ENCODE results near the gene PITPNC1.
"Not testable (repeated sequence)": the region's sequence is repeated elsewhere in the genome, so short reads cannot be mapped to it uniquely, and the experiment has no call there.

Gene PITPNC1

GRCh38 chr17:67372751-67373150 is 4.3 kb upstream of the PITPNC1 start:
- DNase-seq: no peak

- peak; percentile 88 for DNase-seq
Observed at GRCh38 chr17:67374329-67375053, 2.6 kb upstream of the PITPNC1 start.

- no peak for DNase-seq
Observed at GRCh38 chr17:67375054-67375427, 2.0 kb upstream of the PITPNC1 start.

DNA sequence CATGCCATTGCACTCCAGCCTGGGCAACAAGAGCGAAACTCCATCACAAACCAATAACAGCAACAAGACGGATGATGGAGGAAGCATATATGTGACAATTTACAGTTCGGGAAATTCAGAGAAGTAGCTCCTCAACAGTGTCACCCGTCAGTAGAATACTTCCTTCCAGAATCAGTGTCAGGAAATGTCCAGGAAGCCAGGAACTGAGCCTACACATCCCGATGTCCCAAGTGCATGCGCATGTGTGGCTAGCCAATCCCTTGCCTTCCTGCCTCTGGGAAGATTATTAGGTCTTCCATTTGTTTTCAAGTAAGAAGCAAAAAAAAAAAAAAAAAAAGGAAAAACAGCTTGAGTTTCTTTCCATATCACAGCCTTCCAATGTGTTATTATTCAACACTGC is 1.4 kb upstream of the PITPNC1 start:
- no peak for DNase-seq

DNA sequence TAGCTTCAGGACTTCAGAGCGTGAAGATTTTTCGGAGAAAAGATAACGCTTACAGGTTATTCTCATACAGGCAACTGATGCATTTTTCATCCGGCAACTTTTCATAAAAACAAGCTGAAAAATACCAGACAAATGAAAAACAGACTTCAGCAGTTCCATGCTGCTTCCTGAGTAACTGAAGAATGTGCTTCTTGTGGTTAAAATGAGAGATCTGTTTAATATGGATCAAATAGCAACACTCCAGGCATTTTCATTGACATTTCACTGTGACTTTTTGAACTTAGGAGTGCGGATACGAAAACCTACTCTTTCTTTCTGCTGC is 705 bp upstream of the PITPNC1 start:
- DNase-seq: no peak

- DNase-seq: peak; percentile 41 to 50
Observed at GRCh38 chr17:67377488-67378453, 690 bp downstream of the PITPNC1 start.

GRCh38 chr17:67378454-67379250 is 1.6 kb downstream of the PITPNC1 start:
- peak; percentile 77 to 83 for DNase-seq

DNA sequence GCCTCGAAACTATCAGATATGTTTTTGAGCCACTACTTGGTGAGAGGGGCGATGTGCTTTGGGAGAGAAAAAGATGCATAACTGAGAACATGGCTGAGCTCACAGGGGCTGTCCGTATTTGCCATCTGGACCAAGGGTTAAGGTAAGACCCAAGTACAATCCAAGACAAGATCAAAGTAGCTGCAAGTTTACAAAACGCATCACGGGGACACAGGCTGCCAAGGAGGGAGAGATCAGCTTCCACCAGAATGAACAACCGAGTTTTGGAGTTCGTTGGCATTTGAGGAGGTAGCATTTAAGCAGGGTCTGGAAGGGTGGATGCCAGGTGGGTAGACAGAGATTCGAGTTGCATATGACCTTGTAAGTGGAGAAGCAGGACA is 2.2 kb downstream of the PITPNC1 start:
- no peak for DNase-seq

- DNase-seq: no peak
Observed at GRCh38 chr17:67381929-67382257, 4.8 kb downstream of the PITPNC1 start.

- no peak for DNase-seq
Observed at GRCh38 chr17:67385122-67385988, 8.3 kb downstream of the PITPNC1 start.

DNA sequence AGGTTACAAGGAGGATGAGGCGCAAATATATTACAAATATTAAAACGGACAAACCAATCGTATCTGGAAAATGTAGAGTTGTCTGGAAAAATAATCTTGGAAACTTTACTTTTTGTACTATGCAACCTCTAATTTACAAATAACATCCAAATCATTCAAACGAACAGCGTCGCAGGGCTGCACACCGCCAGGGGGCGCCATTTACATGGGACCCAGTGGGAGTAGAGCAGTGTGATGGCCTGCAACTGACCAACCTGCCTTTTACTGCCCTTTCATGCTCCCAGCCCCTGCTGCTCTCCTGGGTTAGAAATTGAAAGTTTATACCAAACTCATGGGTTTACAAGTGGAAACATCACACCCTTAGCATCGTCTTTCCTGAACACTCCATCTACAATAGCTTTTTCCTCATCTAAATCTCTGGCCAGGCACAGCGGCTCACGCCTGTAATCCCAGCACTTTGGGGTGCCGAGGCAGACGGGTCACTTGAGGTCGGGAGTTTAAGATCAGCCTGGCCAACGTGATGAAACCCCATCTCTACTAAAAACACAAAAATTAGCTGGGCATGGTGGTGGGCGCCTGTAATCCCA is 10.0 kb downstream of the PITPNC1 start:
- DNase-seq: peak; percentile 51 to 70

DNA sequence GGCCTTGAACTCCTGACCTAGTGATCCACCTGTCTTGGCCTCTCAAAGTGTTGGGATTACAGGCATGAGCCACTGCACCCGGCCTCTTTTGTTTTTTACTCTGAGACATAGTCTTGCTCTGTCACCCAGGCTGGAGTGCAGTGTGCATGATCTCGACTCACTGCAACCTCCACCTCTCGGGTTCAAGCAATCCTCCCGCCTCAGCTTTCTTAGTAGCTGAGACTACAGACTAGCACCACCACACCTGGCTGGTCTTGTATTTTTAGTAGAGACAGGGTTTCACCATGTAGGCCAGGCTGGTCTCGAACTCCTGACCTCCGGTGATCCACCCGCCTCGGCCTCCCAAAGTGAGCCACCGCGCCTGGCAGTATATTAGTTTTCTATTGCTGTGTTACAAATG is 11.5 kb downstream of the PITPNC1 start:
- not testable (repeated sequence) for DNase-seq

DNA sequence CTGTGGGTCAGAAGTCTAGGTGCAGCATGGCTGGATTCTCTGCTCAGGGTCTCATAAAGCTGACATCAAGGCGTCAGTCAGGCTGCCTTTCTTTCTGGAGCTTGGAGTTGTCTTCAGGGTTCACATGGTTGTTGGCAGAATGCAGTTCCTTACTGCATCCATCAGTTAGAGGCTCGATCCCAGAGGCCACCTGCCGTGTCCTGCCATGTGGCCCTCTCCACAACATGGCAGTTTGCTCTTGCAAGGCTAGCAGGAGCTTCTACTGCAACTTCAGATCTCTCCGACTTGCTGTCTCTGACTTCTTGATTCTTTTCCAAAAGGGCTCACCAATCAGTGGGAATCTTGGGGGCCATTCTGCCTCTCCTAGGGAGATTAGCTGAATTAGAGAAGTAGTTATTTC is 11.9 kb downstream of the PITPNC1 start:
- DNase-seq: no peak

DNA sequence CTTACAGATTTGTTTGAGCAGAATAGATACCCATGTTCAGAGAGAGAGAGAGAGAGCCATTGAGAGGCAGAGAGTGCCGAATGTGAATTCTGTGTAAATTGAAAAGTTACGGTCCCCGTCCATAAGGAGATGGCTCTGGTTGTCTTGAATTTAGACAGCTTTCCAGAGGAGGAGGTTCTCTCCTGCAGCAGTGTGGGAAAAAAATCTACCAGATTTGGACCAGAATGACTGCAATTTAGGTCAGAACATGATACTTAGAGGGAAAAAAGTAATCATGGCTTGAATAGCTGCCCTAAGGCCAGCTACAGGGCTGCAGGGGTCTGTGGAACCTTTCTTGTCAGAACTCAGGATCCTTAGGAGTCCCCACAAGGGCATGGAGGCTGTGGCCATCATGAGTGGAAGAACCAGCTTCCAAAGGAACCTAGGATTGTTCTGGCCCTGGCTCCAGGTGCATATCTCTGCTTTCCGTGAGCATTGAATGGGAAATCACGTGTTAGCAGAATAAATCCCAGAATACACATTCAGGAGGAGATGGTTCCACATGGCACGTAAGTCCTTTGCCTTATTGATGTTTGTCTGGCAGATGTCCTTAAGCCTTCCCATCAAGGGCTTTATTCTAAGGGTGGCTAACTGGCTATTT is 13.0 kb downstream of the PITPNC1 start:
- DNase-seq: no peak

DNA sequence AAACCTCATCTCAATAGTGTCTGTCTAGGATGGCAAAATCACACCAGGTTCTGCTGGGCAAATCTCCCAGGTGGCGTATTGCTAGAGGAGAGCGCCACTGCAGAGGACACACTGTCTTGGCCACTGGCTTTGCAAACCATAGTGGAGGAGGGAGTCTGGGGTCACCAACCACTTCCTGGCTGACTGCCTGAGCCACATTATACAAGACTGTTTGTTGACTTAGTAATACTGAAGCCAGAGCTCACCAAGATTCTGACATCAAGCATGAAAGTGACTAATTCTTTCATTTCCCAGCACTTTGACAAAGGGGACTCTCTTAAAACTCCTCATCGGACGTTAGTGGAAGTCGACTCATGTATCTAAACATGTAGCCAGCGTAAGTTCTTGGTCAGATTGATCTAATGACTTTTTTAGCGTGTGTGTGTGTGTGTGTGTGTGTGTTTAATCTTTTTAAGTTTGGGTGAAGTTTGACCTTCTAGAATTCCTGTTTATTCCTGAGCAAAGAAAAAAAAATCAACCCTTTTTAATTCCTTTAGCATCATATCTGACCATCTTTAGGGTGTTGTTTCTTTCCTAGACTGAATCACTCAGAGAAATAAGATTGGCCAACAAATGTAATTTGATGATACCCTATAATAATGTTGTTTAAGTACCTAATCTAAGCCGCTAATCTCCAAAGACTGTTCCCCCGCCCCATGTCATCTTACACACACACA is 13.7 kb downstream of the PITPNC1 start:
- peak; percentile 54 to 66 for DNase-seq

DNA sequence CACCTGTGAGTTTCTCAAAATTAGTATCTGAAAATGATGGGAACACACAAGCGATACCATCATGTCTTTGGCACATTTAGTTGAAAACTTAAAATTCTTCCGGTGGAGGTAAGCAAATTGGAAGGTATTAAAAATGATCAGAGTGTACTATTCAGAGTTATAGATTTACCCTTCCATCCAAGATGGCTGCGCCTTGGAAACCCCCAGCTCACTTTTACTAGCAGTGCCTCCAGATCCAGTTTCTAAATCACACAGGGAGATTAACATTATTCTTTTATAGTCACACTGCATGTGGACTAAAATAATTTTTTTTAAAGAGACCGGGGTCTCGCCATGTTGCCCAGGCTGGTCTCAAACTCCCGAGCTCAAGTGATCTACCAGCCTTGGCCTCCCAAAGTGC is 15.0 kb downstream of the PITPNC1 start:
- DNase-seq: no peak

DNA sequence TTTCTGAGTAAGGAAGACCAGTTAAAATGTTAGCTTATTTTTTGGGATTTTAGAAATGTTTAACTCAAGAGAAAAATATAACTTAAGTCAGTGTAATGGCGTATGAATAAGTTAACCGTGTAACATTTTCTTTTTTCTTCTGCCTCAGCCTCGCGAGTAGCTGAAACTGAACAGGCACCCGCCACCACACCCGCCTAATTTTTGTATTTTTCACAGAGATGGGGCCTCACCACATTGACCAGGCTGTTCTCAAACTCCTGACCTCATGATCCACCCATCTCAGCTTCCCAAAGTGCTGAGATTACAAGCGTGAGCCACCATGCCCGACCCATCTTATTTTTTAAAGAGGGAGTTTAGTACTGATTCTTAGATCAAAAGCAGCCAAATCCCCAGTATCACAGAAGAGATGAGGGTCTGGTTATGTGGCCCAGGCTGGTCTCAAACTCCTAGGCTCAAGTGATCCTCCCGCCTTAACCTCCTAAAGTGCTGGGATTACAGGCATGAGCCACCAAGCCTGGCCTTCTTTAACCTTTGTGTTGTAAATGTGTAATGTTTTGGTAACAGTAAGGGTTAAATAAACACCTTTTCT is 16.8 kb downstream of the PITPNC1 start:
- DNase-seq: no peak

DNA sequence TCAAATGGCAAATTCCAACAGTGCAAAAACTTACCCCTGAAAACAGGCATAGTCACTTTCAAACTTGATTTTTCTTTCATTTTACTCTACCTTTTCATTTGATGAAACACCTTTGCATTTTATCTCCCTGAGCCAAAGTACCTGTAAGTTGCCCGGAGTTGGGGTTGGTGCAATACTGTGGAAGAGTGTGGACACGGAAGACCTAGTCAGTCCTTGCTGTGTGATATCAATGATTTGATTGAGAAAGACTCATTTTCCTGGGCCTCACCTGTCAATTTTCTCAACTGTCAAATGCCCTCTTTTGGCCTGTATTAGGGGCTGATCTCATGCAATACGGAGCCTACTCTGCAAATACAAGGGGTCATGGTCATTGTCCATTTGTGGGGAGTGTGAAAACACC is 22.6 kb downstream of the PITPNC1 start:
- DNase-seq: no peak

GRCh38 chr17:67400193-67400592 is 23.1 kb downstream of the PITPNC1 start:
- peak; percentile 26 to 33 for DNase-seq

- DNase-seq: no peak
Observed at GRCh38 chr17:67401106-67401505, 24.0 kb downstream of the PITPNC1 start.

Measured in CD4-positive, alpha-beta T cell treated with Interleukin-1 beta for 1 hour (primary cell).